A673 (cell line): Measurements from ENCODE around the gene IL11.

ENCODE experiments used
- EZH2 ChIP-seq: fragments of 200-600 bp; sonication (generic); IDR thresholded peaks from 2 replicates; pipeline ENCODE4 v1.6.1; 2017; ENCODE audit warnings: borderline replicate concordance, low read depth, mild to moderate bottlenecking, mixed read lengths, antibody characterized with exemption, low read length; ENCODE audit not compliant: poor library complexity, severe bottlenecking
- TF ChIP-seq, protein P1 (sequence below): fragments of 300-800, 200-600 bp; sonication (generic); conservative IDR thresholded peaks from 2 replicates; pipeline ENCODE4 v1.5.1; 2017; ENCODE audit warnings: low read depth, mild to moderate bottlenecking, antibody characterized with exemption, low read length, moderate library complexity, mixed read lengths

DNA sequence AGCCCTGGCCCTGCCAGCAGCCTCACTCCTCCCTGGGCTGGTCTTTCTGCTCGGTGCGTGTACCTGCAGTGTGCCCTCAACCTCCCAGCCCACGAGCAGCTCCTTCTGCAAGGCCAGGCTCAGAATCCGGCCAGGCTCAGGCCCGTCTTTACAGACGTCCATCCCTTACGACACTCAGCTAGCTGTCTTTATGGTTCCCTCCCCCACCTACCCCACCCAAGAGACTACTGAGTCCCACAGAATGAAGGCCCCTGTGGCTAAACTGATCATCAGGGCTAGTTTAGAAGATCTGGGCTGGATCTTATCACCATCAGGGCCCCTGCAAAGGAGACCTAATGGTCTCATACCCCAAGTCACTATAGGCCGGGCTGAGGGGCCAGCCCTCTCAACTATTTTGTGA is 55.9 kb downstream of the IL11 start:
- TF ChIP-seq, protein P1, sequence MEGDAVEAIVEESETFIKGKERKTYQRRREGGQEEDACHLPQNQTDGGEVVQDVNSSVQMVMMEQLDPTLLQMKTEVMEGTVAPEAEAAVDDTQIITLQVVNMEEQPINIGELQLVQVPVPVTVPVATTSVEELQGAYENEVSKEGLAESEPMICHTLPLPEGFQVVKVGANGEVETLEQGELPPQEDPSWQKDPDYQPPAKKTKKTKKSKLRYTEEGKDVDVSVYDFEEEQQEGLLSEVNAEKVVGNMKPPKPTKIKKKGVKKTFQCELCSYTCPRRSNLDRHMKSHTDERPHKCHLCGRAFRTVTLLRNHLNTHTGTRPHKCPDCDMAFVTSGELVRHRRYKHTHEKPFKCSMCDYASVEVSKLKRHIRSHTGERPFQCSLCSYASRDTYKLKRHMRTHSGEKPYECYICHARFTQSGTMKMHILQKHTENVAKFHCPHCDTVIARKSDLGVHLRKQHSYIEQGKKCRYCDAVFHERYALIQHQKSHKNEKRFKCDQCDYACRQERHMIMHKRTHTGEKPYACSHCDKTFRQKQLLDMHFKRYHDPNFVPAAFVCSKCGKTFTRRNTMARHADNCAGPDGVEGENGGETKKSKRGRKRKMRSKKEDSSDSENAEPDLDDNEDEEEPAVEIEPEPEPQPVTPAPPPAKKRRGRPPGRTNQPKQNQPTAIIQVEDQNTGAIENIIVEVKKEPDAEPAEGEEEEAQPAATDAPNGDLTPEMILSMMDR: no peak
- TF ChIP-seq EZH2: no peak
